Activated naive CD4-positive, alpha-beta T cell treated with anti-CD3 and anti-CD28 coated beads, Interleukin-2, amount 50 U/mL, for 72 hours (primary cell): Measurements from ENCODE around the gene MTMR4. TPM values are rescaled to one million over a fixed set of nuclear protein-coding genes. Genes with fewer than 3 reads are reported as not detected.
"Not testable (repeated sequence)": the region's sequence is repeated elsewhere in the genome, so short reads cannot be mapped to it uniquely, and the experiment has no call there.

ENCODE experiments used
- ATAC-seq, 2 donors: fragments of 150-1000 bp; cut with Tn5 transposase; 2 replicates each; pipeline ENCODE4 v1.10.0; 2021; ENCODE audit warnings: mild to moderate bottlenecking in 2 of 2, moderate library complexity in 2 of 2
- DNase-seq, 2 donors: peaks; one replicate each; pipeline ENCODE4 v3.0.0; 2021 to 2022; ENCODE audit warnings: low spot score in 2 of 2
- H3K27ac Mint-ChIP-seq, 2 donors: one replicate each; pipeline ENCODE4 v1.8.0; 2022; ENCODE audit warnings: mild to moderate bottlenecking in 2 of 2, mixed read lengths in 2 of 2
- H3K36me3 Mint-ChIP-seq, 2 donors: one replicate each; pipeline ENCODE4 v1.8.0; 2022; ENCODE audit warnings: mixed read lengths in 2 of 2
- H3K9me3 Mint-ChIP-seq, 2 donors: one replicate each; pipeline ENCODE4 v1.8.0; 2022; ENCODE audit warnings: mixed read lengths in 2 of 2
- total RNA-seq, 2 donors: library from RNA; stranded (reverse); gene quantifications; one replicate each; pipeline ENCODE4 v1.2.3, GENCODE V29; 2022

MTMR4 gene
- total RNA-seq, 2 donors from 2014 or later, result 55.2 to 73.3 TPM

- no peaks in the 10 kb centered on the region for H3K9me3 Mint-ChIP-seq
- no peak overlapping the region for H3K27ac Mint-ChIP-seq
- DNase-seq, result no peak
- H3K36me3 Mint-ChIP-seq, result peaks cover 34 to 57% of the 10 kb centered on the region in 2 donors
- ATAC-seq, result no peak
These were observed 5.9 kb downstream of the MTMR4 start for GRCh38 chr17:58508341-58509067.

- peaks cover 27 to 62% of the 10 kb centered on the region in 2 donors for H3K36me3 Mint-ChIP-seq
These were observed 7.3 kb downstream of the MTMR4 start for GRCh38 chr17:58507123-58507634.

GRCh38 chr17:58506354-58507080 lies 7.9 kb downstream of the MTMR4 start:
- ATAC-seq, result no peak
- no peak for DNase-seq
- no peaks in the 10 kb centered on the region for H3K9me3 Mint-ChIP-seq
- H3K36me3 Mint-ChIP-seq, result peaks cover 24 to 55% of the 10 kb centered on the region in 2 donors
- peak overlapping the region in 1 of 2 donors; percentile 54 for H3K27ac Mint-ChIP-seq

More at GRCh38 chr17:58507123-58507634, 7.3 kb downstream of the MTMR4 start:
- Mint-ChIP-seq H3K27ac (peak overlapping the region in 1 of 2 donors; percentile 54), H3K9me3 (no peaks in the 10 kb centered on the region)
- DNase-seq (no peak), ATAC-seq (no peak)

- H3K27ac Mint-ChIP-seq, result peak overlapping the region; percentile 39 to 81
- ATAC-seq (no peak), DNase-seq (no peak)
- peaks cover 14 to 39% of the 10 kb centered on the region in 2 donors for H3K36me3 Mint-ChIP-seq
- no peaks in the 10 kb centered on the region for H3K9me3 Mint-ChIP-seq
These were observed 9.5 kb downstream of the MTMR4 start for GRCh38 chr17:58504826-58505351.

GRCh38 chr17:58503866-58504265 lies 10.6 kb downstream of the MTMR4 start:
- Mint-ChIP-seq H3K36me3 (peaks cover 10 to 38% of the 10 kb centered on the region in 2 donors), H3K9me3 (no peaks in the 10 kb centered on the region), H3K27ac (peak overlapping the region; percentile 29 to 90)
- DNase-seq (no peak), ATAC-seq (no peak)

- Mint-ChIP-seq H3K27ac (peak overlapping the region; percentile 29 to 44), H3K36me3 (peaks cover 6 to 34% of the 10 kb centered on the region in 2 donors)
- not testable (repeated sequence) for ATAC-seq, DNase-seq, H3K9me3 Mint-ChIP-seq
These were observed 11.3 kb downstream of the MTMR4 start for GRCh38 chr17:58503134-58503533.

- DNase-seq (no peak), ATAC-seq (no peak)
- H3K27ac Mint-ChIP-seq, result no peak overlapping the region
- H3K9me3 Mint-ChIP-seq, result no peaks in the 10 kb centered on the region
- peaks cover 4 to 24% of the 10 kb centered on the region in 2 donors for H3K36me3 Mint-ChIP-seq
These were observed 13.0 kb downstream of the MTMR4 start for GRCh38 chr17:58501451-58501850.

GRCh38 chr17:58498177-58498828 lies 16.1 kb downstream of the MTMR4 start:
- DNase-seq, result no peak
- no peaks in the 10 kb centered on the region for H3K9me3 Mint-ChIP-seq
- no peak for ATAC-seq
- peak overlapping the region; percentile 16 to 79 for H3K27ac Mint-ChIP-seq
- peaks cover 10 to 16% of the 10 kb centered on the region in 2 donors for H3K36me3 Mint-ChIP-seq

GRCh38 chr17:58493506-58493905 lies 20.9 kb downstream of the MTMR4 start:
- Mint-ChIP-seq H3K27ac (peak overlapping the region; percentile 51 to 89), H3K9me3 (no peaks in the 10 kb centered on the region), H3K36me3 (peaks cover 20 to 39% of the 10 kb centered on the region in 2 donors)
- DNase-seq (no peak), ATAC-seq (no peak)

GRCh38 chr17:58492238-58493121 lies 22.0 kb downstream of the MTMR4 start:
- H3K9me3 Mint-ChIP-seq, result no peaks in the 10 kb centered on the region
- ATAC-seq (peak; percentile 91 to 94), DNase-seq (peak in 1 of 2 donors; percentile 31)
- peaks cover 20 to 39% of the 10 kb centered on the region in 2 donors for H3K36me3 Mint-ChIP-seq
- peak overlapping the region; percentile 81 to 89 for H3K27ac Mint-ChIP-seq

GRCh38 chr17:58491510-58492045 lies 22.9 kb downstream of the MTMR4 start:
- H3K36me3 Mint-ChIP-seq, result peaks cover 20 to 39% of the 10 kb centered on the region in 2 donors
- no peak for ATAC-seq
- H3K27ac Mint-ChIP-seq, result no peak overlapping the region
- H3K9me3 Mint-ChIP-seq, result no peaks in the 10 kb centered on the region
- no peak for DNase-seq

- Mint-ChIP-seq H3K36me3 (peaks cover 20 to 24% of the 10 kb centered on the region in 2 donors), H3K9me3 (no peaks in the 10 kb centered on the region), H3K27ac (no peak overlapping the region)
- no peak for ATAC-seq
- no peak for DNase-seq
These were observed 26.0 kb downstream of the MTMR4 start for GRCh38 chr17:58488428-58488890.

GRCh38 chr17:58487589-58488427 lies 26.6 kb downstream of the MTMR4 start, which contains the start of gene HSF5:
HSF5 (minus strand) TSS chr17:58488408; CDS start chr17:58488274, 134 bp downstream.
- peak; percentile 86 for ATAC-seq
- no peaks in the 10 kb centered on the region for H3K9me3 Mint-ChIP-seq
- peak within 1 kb of the TSS in 1 of 2 donors; percentile 79 for H3K27ac Mint-ChIP-seq

GRCh38 chr17:58484600-58484999 lies 29.8 kb downstream of the MTMR4 start:
- Mint-ChIP-seq H3K36me3 (peaks cover 0 to 6% of the 10 kb centered on the region in 2 donors), H3K9me3 (no peaks in the 10 kb centered on the region), H3K27ac (no peak overlapping the region)
- ATAC-seq (no peak), DNase-seq (no peak)

More at GRCh38 chr17:58487589-58488427, 26.6 kb downstream of the MTMR4 start, which contains the start of gene HSF5:
- DNase-seq, result peak; percentile 75 to 82
- H3K36me3 Mint-ChIP-seq, result peaks cover 17 to 18% of the 10 kb centered on the region in 2 donors
